Neural cell (in vitro differentiated cells): ENCODE measurements around the gene RPS6KC1. TPM values are rescaled to one million over a fixed set of nuclear protein-coding genes. Genes with fewer than 3 reads are reported as not detected.

ENCODE experiments used
- H2AFZ ChIP-seq: fragments of 200-600, 300-800 bp; sonication (generic), shearing (Covaris generic); 2 replicates; pipeline ENCODE4 v1.6.0; 2014; ENCODE audit warnings: low read depth, mild to moderate bottlenecking, antibody characterized with exemption, low read length, moderate library complexity
- H3F3A ChIP-seq: fragments of 200-600 bp; shearing (Covaris generic); 2 replicates; pipeline ENCODE4 v1.6.1; 2016; ENCODE audit warnings: mild to moderate bottlenecking, moderate library complexity, mixed read lengths, antibody characterized with exemption, low read length; ENCODE audit not compliant: insufficient read depth, poor library complexity, severe bottlenecking
- H3K27ac ChIP-seq: fragments of 200-600, 300-800 bp; sonication (generic), shearing (Covaris generic); 2 replicates; pipeline ENCODE4 v1.5.1; 2014; ENCODE audit warnings: mild to moderate bottlenecking, low read length, moderate library complexity
- H3K27me3 ChIP-seq: fragments of 300-800, 200-600 bp; sonication (generic), shearing (Covaris generic); 2 replicates; pipeline ENCODE4 v1.6.0; 2014; ENCODE audit warnings: mild to moderate bottlenecking, low read depth, low read length, moderate library complexity; ENCODE audit not compliant: insufficient read depth
- H3K36me3 ChIP-seq: fragments of 300-800, 200-600 bp; sonication (generic), shearing (Covaris generic); 2 replicates; pipeline ENCODE4 v1.5.1; 2014; ENCODE audit warnings: mild to moderate bottlenecking, antibody characterized with exemption, low read length, moderate library complexity; ENCODE audit not compliant: insufficient read depth
- H3K4me2 ChIP-seq: fragments of 300-800, 200-600 bp; sonication (generic), shearing (Covaris generic); 2 replicates; pipeline ENCODE4 v1.6.0; 2014; ENCODE audit warnings: mild to moderate bottlenecking, low read length
- H3K4me3 ChIP-seq: fragments of 300-800, 200-600 bp; sonication (generic), shearing (Covaris generic); 2 replicates; pipeline ENCODE4 v1.5.1; 2014; ENCODE audit warnings: mild to moderate bottlenecking, low read length, moderate library complexity
- H3K79me2 ChIP-seq: fragments of 200-600 bp; shearing (Covaris generic); replicated peaks from 2 replicates; pipeline ENCODE4 v1.6.0; 2014; ENCODE audit warnings: mild to moderate bottlenecking, low read length, moderate library complexity; ENCODE audit not compliant: insufficient read depth
- H3K9ac ChIP-seq: fragments of 300-800, 200-600 bp; sonication (generic), shearing (Covaris generic); 2 replicates; pipeline ENCODE4 v1.6.1; 2016; ENCODE audit warnings: mild to moderate bottlenecking, low read length, mixed read lengths
- H3K9me2 ChIP-seq: fragments of 200-600 bp; shearing (Covaris generic); 2 replicates; pipeline ENCODE4 v1.6.1; 2016; ENCODE audit warnings: mild to moderate bottlenecking, low read length, mixed read lengths; ENCODE audit not compliant: insufficient read depth
- H3K9me3 ChIP-seq: fragments of 200-600, 300-800 bp; sonication (generic), shearing (Covaris generic); 2 replicates; pipeline ENCODE4 v1.6.1; 2016; ENCODE audit warnings: mild to moderate bottlenecking, mixed run types, low read length, moderate library complexity, mixed read lengths
- H4K20me1 ChIP-seq: fragments of 200-600 bp; shearing (Covaris generic); 2 replicates; pipeline ENCODE4 v1.6.1; 2016; ENCODE audit warnings: mild to moderate bottlenecking, mixed run types; ENCODE audit not compliant: insufficient read depth
- CTCF ChIP-seq: fragments of 450-650 bp; IDR thresholded peaks from 2 replicates; pipeline ENCODE4 v1.5.1; 2014; ENCODE audit warnings: antibody characterized with exemption, mild to moderate bottlenecking, moderate library complexity; ENCODE audit not compliant: poor library complexity, severe bottlenecking
- EP300 ChIP-seq: fragments of 450-650 bp; conservative IDR thresholded peaks from 2 replicates; pipeline ENCODE4 v1.6.1; 2014; ENCODE audit warnings: antibody characterized with exemption, mild to moderate bottlenecking, moderate library complexity; ENCODE audit not compliant: poor library complexity, severe bottlenecking
- EZH2 ChIP-seq: fragments of 200-600, 300-800 bp; shearing (Covaris generic), sonication (generic); IDR thresholded peaks from 2 replicates; pipeline ENCODE4 v1.6.1; 2014; ENCODE audit warnings: antibody characterized with exemption, low read length, borderline replicate concordance, mild to moderate bottlenecking; ENCODE audit not compliant: insufficient read depth, poor library complexity, severe bottlenecking
- MXI1 ChIP-seq: fragments of 450-650 bp; conservative IDR thresholded peaks from 2 replicates; pipeline ENCODE4 v1.6.1; 2014; ENCODE audit warnings: antibody characterized with exemption, mild to moderate bottlenecking; ENCODE audit not compliant: poor library complexity, severe bottlenecking
- POLR2AphosphoS5 ChIP-seq: IDR thresholded peaks from 2 replicates; pipeline ENCODE4 v1.6.1; 2012
- RAD21 ChIP-seq: fragments of 450-650 bp; conservative IDR thresholded peaks from 2 replicates; pipeline ENCODE4 v1.6.1; 2014; ENCODE audit warnings: antibody characterized with exemption, mild to moderate bottlenecking, moderate library complexity
- SMC3 ChIP-seq: fragments of 450-650 bp; conservative IDR thresholded peaks from 2 replicates; pipeline ENCODE4 v1.6.1; 2014; ENCODE audit warnings: antibody characterized with exemption, mild to moderate bottlenecking, moderate library complexity; ENCODE audit not compliant: poor library complexity
- TAF1 ChIP-seq: IDR thresholded peaks from 2 replicates; pipeline ENCODE4 v1.6.1; 2012; ENCODE audit warnings: low read depth
- polyA plus RNA-seq: library from polyadenylated mRNA; depleted of rRNA; stranded (reverse); fragments of >200 nt; gene quantifications from 2 replicates; pipeline ENCODE4 v1.2.3, GENCODE V29; 2014
- TF ChIP-seq, protein P1 (sequence below): IDR thresholded peaks from 2 replicates; pipeline ENCODE4 v1.6.1; 2012; ENCODE audit warnings: borderline replicate concordance

The RPS6KC1 gene
- polyA plus RNA-seq, 1 donor from 2014 or later: 28.1 TPM

GRCh38 chr1:213171711-213172110 lies 120.7 kb downstream of the RPS6KC1 start:
- H3K4me3 ChIP-seq: no peak overlapping the region
- H3K27me3 ChIP-seq: no peaks in the 10 kb centered on the region
- no peak overlapping the region for H2AFZ ChIP-seq
- no peak overlapping the region for H3K4me2 ChIP-seq
- no peaks in the 10 kb centered on the region for H3K9me3 ChIP-seq
- no peak overlapping the region for H3K9ac ChIP-seq
- H3K36me3 ChIP-seq: no peaks in the 10 kb centered on the region
- no peaks in the 10 kb centered on the region for H4K20me1 ChIP-seq
- no peaks in the 10 kb centered on the region for H3F3A ChIP-seq
- H3K79me2 ChIP-seq: no peaks in the 10 kb centered on the region
- TF ChIP-seq CTCF: no peak
- TF ChIP-seq, protein P1, sequence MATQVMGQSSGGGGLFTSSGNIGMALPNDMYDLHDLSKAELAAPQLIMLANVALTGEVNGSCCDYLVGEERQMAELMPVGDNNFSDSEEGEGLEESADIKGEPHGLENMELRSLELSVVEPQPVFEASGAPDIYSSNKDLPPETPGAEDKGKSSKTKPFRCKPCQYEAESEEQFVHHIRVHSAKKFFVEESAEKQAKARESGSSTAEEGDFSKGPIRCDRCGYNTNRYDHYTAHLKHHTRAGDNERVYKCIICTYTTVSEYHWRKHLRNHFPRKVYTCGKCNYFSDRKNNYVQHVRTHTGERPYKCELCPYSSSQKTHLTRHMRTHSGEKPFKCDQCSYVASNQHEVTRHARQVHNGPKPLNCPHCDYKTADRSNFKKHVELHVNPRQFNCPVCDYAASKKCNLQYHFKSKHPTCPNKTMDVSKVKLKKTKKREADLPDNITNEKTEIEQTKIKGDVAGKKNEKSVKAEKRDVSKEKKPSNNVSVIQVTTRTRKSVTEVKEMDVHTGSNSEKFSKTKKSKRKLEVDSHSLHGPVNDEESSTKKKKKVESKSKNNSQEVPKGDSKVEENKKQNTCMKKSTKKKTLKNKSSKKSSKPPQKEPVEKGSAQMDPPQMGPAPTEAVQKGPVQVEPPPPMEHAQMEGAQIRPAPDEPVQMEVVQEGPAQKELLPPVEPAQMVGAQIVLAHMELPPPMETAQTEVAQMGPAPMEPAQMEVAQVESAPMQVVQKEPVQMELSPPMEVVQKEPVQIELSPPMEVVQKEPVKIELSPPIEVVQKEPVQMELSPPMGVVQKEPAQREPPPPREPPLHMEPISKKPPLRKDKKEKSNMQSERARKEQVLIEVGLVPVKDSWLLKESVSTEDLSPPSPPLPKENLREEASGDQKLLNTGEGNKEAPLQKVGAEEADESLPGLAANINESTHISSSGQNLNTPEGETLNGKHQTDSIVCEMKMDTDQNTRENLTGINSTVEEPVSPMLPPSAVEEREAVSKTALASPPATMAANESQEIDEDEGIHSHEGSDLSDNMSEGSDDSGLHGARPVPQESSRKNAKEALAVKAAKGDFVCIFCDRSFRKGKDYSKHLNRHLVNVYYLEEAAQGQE: no peak
- no peak for TF ChIP-seq MXI1
- no peak for TF ChIP-seq EZH2
- TF ChIP-seq POLR2AphosphoS5: no peak
- no peak for TF ChIP-seq RAD21
- TF ChIP-seq EP300: no peak
- no peak for TF ChIP-seq TAF1
- no peak for TF ChIP-seq SMC3
- H3K27ac ChIP-seq: no peak overlapping the region
- H3K9me2 ChIP-seq: no peaks in the 10 kb centered on the region

- Histone ChIP-seq H3K9me3 (no peaks in the 10 kb centered on the region), H3K9me2 (no peaks in the 10 kb centered on the region), H4K20me1 (no peaks in the 10 kb centered on the region), H3K4me2 (no peak overlapping the region), H3K79me2 (no peaks in the 10 kb centered on the region), H3K4me3 (peak overlapping the region; percentile 5), H3K36me3 (no peaks in the 10 kb centered on the region), H2AFZ (no peak overlapping the region), H3K27ac (peak overlapping the region; percentile 81), H3K27me3 (no peaks in the 10 kb centered on the region), H3F3A (no peaks in the 10 kb centered on the region), H3K9ac (peak overlapping the region; percentile 28)
- TF ChIP-seq, protein P1: peak; percentile 38
- peak; percentile 97 for TF ChIP-seq EP300
- peak; percentile 78 for TF ChIP-seq POLR2AphosphoS5
- no peak for TF ChIP-seq RAD21
These were observed 125.3 kb downstream of the RPS6KC1 start for GRCh38 chr1:213176341-213176740.
